GM12878 (cell line): ENCODE results near the gene PMM1. TPM values are rescaled to one million over a fixed set of nuclear protein-coding genes. Genes with fewer than 3 reads are reported as not detected.

Experiments used
- ATAC-seq: fragments of 200-7000 bp; cut with Tn5 transposase; 3 replicates; pipeline ENCODE4 v1.9.1; 2020; ENCODE audit warnings: mild to moderate bottlenecking, moderate library complexity
- BruUV-seq: library from RNA; stranded (reverse); fragments of 400-500 nt; replicated peaks from 2 replicates; lab custom pipeline; 2021; lab: Mats Ljungman, UMichigan
- CTCF ChIA-PET: fragments of 300-600 bp; sonication (Branson Sonifier 250); formaldehyde crosslinking; extraction: SDS; loops from one replicate; lab custom pipeline; 2021; ENCODE audit warnings: inconsistent platforms; lab: Yijun Ruan, JAX
- POLR2A ChIA-PET: fragments of 350-600 bp; formaldehyde crosslinking; extraction: SDS; loops from one replicate; lab custom pipeline; 2021; ENCODE audit warnings: inconsistent platforms; lab: Charles Lee
- RAD21 ChIA-PET: fragments of 300-600 bp; sonication (Branson Sonifier 250); formaldehyde crosslinking; loops from one replicate; lab custom pipeline; 2023; ENCODE audit warnings: antibody characterized with exemption; ENCODE audit not compliant: unreplicated experiment; lab: Charles Lee
- SMC1A ChIA-PET: fragments of 300-600 bp; sonication (Branson Sonifier 250); formaldehyde crosslinking; loops from one replicate; lab custom pipeline; 2023; ENCODE audit not compliant: unreplicated experiment, uncharacterized antibody; lab: Charles Lee
- DNase-seq: peaks from one replicate; pipeline ENCODE4 v3.0.0-alpha.2; 2011; ENCODE audit warnings: low read depth, low spot score
- FAIRE-seq: peaks from 3 replicates; lab custom pipeline; 2011; peaks lifted over from hg19 to GRCh38; lab: Jason Lieb, UNC
- H2AFZ ChIP-seq: 2 replicates; pipeline ENCODE4 v1.6.0; 2011; ENCODE audit warnings: low read depth, low read length, control low read depth; ENCODE audit not compliant: control insufficient read depth
- H3K27ac ChIP-seq: 2 replicates; pipeline ENCODE4 v1.5.1; 2011; ENCODE audit warnings: control low read depth; ENCODE audit not compliant: control insufficient read depth, insufficient read depth
- H3K27me3 ChIP-seq, 2 experiments: replicated peaks in 1 of 2; 2 replicates each; pipeline versions ENCODE4 v1.6.0 to v1.6.1; 2011; ENCODE audit warnings: low read length in 1 of 2; ENCODE audit not compliant: control insufficient read depth in 2 of 2, insufficient read depth in 2 of 2
- H3K36me3 ChIP-seq, 2 experiments: 2 replicates each; pipeline ENCODE4 v1.5.1; 2011; ENCODE audit warnings: low read length in 1 of 2; ENCODE audit not compliant: control insufficient read depth in 2 of 2, insufficient read depth in 2 of 2
- H3K4me1 ChIP-seq: 2 replicates; pipeline ENCODE4 v1.6.1; 2011; ENCODE audit warnings: mild to moderate bottlenecking, low read length, moderate library complexity, mixed read lengths; ENCODE audit not compliant: control insufficient read depth, insufficient read depth
- H3K4me2 ChIP-seq: 2 replicates; pipeline ENCODE4 v1.6.0; 2011; ENCODE audit warnings: control low read depth; ENCODE audit not compliant: control insufficient read depth, insufficient read depth
- H3K4me3 ChIP-seq: fragments of 200-600 bp; sonication (generic); 2 replicates; pipeline ENCODE4 v1.5.1; 2016
- H3K79me2 ChIP-seq: 2 replicates; pipeline ENCODE4 v1.6.0; 2011; ENCODE audit warnings: low read length; ENCODE audit not compliant: control insufficient read depth, insufficient read depth
- H3K9ac ChIP-seq: 2 replicates; pipeline ENCODE4 v1.8.0; 2011; ENCODE audit warnings: low read length, control low read depth, mixed read lengths; ENCODE audit not compliant: control insufficient read depth, insufficient read depth
- H3K9me3 ChIP-seq: replicated peaks from 3 replicates; pipeline ENCODE4 v1.5.1; 2011; ENCODE audit warnings: mild to moderate bottlenecking, low read length; ENCODE audit not compliant: control insufficient read depth, insufficient read depth
- H4K20me1 ChIP-seq: 2 replicates; pipeline ENCODE4 v1.6.0; 2011; ENCODE audit not compliant: control insufficient read depth, insufficient read depth
- JUNB ChIP-seq: IDR thresholded peaks from 2 replicates; pipeline ENCODE4 v1.6.1; 2016; ENCODE audit warnings: antibody characterized with exemption, mild to moderate bottlenecking
- KDM1A ChIP-seq: fragments of 200-600 bp; sonication (generic); IDR thresholded peaks from 2 replicates; pipeline ENCODE4 v1.6.1; 2016; ENCODE audit warnings: borderline replicate concordance
- MAX ChIP-seq: IDR thresholded peaks from 2 replicates; pipeline ENCODE4 v1.6.1; 2012; ENCODE audit warnings: low read depth, low read length, improper control_type of control experiment
- MLLT1 ChIP-seq: fragments of 450-650 bp; IDR thresholded peaks from 2 replicates; pipeline ENCODE4 v1.6.1; 2016; ENCODE audit warnings: mild to moderate bottlenecking
- MTA2 ChIP-seq: fragments of 450-650 bp; IDR thresholded peaks from 2 replicates; pipeline ENCODE4 v1.6.1; 2016; ENCODE audit warnings: low read depth, mild to moderate bottlenecking, moderate library complexity
- NR2C2 ChIP-seq: IDR thresholded peaks from 2 replicates; pipeline ENCODE4 v1.6.1; 2011; ENCODE audit warnings: borderline replicate concordance, low read depth; ENCODE audit not compliant: control insufficient read depth, insufficient read length
- SIN3A ChIP-seq: IDR thresholded peaks from 2 replicates; pipeline ENCODE4 v1.6.1; 2012; ENCODE audit warnings: low read depth, low read length, improper control_type of control experiment
- ZBTB4 ChIP-seq: fragments of 450-650 bp; formaldehyde crosslinking; IDR thresholded peaks from 2 replicates; pipeline ENCODE4 v1.4.0; 2022; ENCODE audit warnings: mild to moderate bottlenecking, moderate library complexity
- WGBS: methylation state at CpG from one replicate; pipeline ENCODE4 v1.1.6; 2016; ENCODE audit warnings: low lambda C conversion rate; ENCODE audit not compliant: insufficient replicate concordance, insufficient coverage; ENCODE audit errors: missing lambda C conversion rate; 5-methylcytosine and 5-hydroxymethylcytosine counted together
- in situ Hi-C: fragments of 300-500 bp; cut with MboI; formaldehyde crosslinking; loops from 9 replicates; pipeline ENCODE4 v1.14.3; 2018; ENCODE audit warnings: mixed read lengths
- intact Hi-C: fragments of 100-400 bp; cut with micrococcal nuclease; formaldehyde crosslinking; loops from one replicate; pipeline ENCODE4 v1.14.2; 2022; ENCODE audit not compliant: unreplicated experiment
- polyA plus RNA-seq, 11 experiments: library from polyadenylated mRNA; depleted of rRNA in 4 of 11; unstranded in 6 of 11; stranded (reverse) in 5 of 11; fragments of >200 nt; fragmentation: Nextera tagmentation in 4 of 11; fragmentation: Illumina TruSeq in 1 of 11; extraction: Ambion mirVana in 4 of 11; extraction: Trizol in 1 of 11; gene quantifications; 1 replicate in 1 of 11; 2 replicates in 10 of 11; pipeline versions ENCODE4 v1.2.1 to v1.2.3, GENCODE V29; 2011 to 2016; ENCODE audit warnings: inconsistent platforms in 2 of 11, missing spikeins in 2 of 11, low read depth in 1 of 11
- total RNA-seq, 4 experiments: library from RNA; depleted of rRNA in 3 of 4; stranded (reverse); fragments of >200 nt in 3 of 4; fragmentation: Illumina TruSeq in 1 of 4; extraction: Trizol in 1 of 4; gene quantifications; 2 replicates each; pipeline versions ENCODE4 v1.2.1 to v1.2.3, GENCODE V29; 2013 to 2021
- TF ChIP-seq, protein P1 (sequence below): fragments of 150-350 bp; IDR thresholded peaks from 2 replicates; pipeline ENCODE4 v1.6.1; 2016; ENCODE audit warnings: low read depth, low read length

Gene PMM1
- total and polyA plus RNA-seq, 10 of the 15 experiments (the other 5 are each of a cell fraction or from before 2014, with no cell fraction given): 8.2 to 32.2 (median 16.9) TPM

- 0 out of 2 replicates have a peak, but pooled peaks have one; percentile 68 for TF ChIP-seq SIN3A
These were observed 44.8 kb downstream of the PMM1 start (continued) for GRCh38 chr22:41544671-41545476.

GRCh38 chr22:41543854-41544670 lies 45.6 kb downstream of the PMM1 start, which contains the start of gene POLR3H:
Gene POLR3H (minus strand): TSS chr22:41544470. CDS start chr22:41544101, 369 bp downstream.
- RAD21 ChIA-PET: interaction anchor here (1.0 to 1.8 kb wide), 9 partner anchors 45 to 163 kb away, joined by 3 to 14 read pairs (median 5); partner anchors contain the start of genes DESI1, PMM1, TEF and XRCC6
- ATAC-seq: peak; percentile 97
- SMC1A ChIA-PET: interaction anchor here (0.7 to 2.8 kb wide), 5 partner anchors 10 to 137 kb away, joined by 3 to 15 read pairs (median 4); partner anchors contain the start of gene PMM1
- peak within 1 kb of the TSS; percentile 88 for H3K4me3 ChIP-seq
- peak within 1 kb of the TSS; percentile 94 for H3K4me2 ChIP-seq
- H3K4me1 ChIP-seq: no peaks in the 10 kb centered on the region
- in situ Hi-C loops: no loop called here
- H3K27ac ChIP-seq: peak within 1 kb of the TSS; percentile 75
- intact Hi-C loops: loop anchor here (5.0 kb wide), 1 partner anchor 53 kb away; no protein-coding TSS in a partner anchor
- peaks cover 7 to 11% of the 10 kb centered on the region in 2 experiments for H3K36me3 ChIP-seq
- peak; percentile 91 for FAIRE-seq
- BruUV-seq: TSS peak; percentile 70
- no peaks in the 10 kb centered on the region for H3K27me3 ChIP-seq
- POLR2A ChIA-PET: interaction anchor here (0.5 to 1.8 kb wide), 8 partner anchors 8 to 1073 kb away, joined by 3 to 11 read pairs (median 4); partner anchors contain the start of gene PMM1
- H3K9ac ChIP-seq: peak within 1 kb of the TSS; percentile 85
- H4K20me1 ChIP-seq: 0 out of 2 replicates have a peak, but pooled peaks cover 3% of the 10 kb centered on the region
- WGBS: 1% methylated on average over 69 of the region's 80 CpGs
- no peaks in the 10 kb centered on the region for H3K9me3 ChIP-seq
- H2AFZ ChIP-seq: peak within 1 kb of the TSS; percentile 65
- DNase-seq: peak; percentile 90
- CTCF ChIA-PET: interaction anchor here (0.5 to 5.0 kb wide), 21 partner anchors 9 to 413 kb away, joined by 3 to 46 read pairs (median 5); partner anchors contain the start of genes ACO2, PHF5A, PMM1 and TEF
- peaks cover 42% of the 10 kb centered on the region for H3K79me2 ChIP-seq
- TF ChIP-seq JUNB (no peak), KDM1A (no peak), NR2C2 (no peak), MLLT1 (no peak), MAX (peak; percentile 77; the same call in 1 of the 2 replicates), ZBTB4 (CRISPR knock-in tag) (no peak), MTA2 (no peak)
- TF ChIP-seq, protein P1, sequence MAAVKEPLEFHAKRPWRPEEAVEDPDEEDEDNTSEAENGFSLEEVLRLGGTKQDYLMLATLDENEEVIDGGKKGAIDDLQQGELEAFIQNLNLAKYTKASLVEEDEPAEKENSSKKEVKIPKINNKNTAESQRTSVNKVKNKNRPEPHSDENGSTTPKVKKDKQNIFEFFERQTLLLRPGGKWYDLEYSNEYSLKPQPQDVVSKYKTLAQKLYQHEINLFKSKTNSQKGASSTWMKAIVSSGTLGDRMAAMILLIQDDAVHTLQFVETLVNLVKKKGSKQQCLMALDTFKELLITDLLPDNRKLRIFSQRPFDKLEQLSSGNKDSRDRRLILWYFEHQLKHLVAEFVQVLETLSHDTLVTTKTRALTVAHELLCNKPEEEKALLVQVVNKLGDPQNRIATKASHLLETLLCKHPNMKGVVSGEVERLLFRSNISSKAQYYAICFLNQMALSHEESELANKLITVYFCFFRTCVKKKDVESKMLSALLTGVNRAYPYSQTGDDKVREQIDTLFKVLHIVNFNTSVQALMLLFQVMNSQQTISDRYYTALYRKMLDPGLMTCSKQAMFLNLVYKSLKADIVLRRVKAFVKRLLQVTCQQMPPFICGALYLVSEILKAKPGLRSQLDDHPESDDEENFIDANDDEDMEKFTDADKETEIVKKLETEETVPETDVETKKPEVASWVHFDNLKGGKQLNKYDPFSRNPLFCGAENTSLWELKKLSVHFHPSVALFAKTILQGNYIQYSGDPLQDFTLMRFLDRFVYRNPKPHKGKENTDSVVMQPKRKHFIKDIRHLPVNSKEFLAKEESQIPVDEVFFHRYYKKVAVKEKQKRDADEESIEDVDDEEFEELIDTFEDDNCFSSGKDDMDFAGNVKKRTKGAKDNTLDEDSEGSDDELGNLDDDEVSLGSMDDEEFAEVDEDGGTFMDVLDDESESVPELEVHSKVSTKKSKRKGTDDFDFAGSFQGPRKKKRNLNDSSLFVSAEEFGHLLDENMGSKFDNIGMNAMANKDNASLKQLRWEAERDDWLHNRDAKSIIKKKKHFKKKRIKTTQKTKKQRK: no peak
